HG02970 (cell line): ENCODE data around the gene PLEK.
"Not testable (repeated sequence)": the region's sequence is repeated elsewhere in the genome, so short reads cannot be mapped to it uniquely, and the experiment has no call there.

Experiments
- ATAC-seq: cut with Tn5 transposase; IDR thresholded peaks from one replicate; pipeline ENCODE4 v1.9.1; 2021; ENCODE audit warnings: mild to moderate bottlenecking, moderate library complexity, moderate number of reproducible peaks; ENCODE audit not compliant: unreplicated experiment, low FRiP score

PLEK gene

DNA sequence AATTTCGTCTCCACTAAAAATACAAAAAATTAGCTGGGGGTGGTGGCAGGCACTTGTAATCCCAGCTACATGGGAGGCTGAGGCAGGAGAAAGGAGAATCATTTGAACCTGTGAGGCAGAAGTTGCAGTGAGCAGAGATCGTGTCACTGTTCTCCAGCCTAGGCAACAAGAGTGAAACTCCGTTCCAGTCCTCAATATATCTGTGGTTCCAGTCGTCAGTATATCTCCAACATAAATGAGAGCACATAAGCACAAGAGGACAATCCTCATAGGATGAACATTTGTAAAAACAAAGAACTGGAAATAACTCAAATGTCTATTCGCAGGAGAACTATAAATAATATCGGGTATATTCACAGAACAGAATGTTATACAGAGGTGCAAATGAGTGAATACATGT is 13.1 kb upstream of the PLEK start:
- no peak for ATAC-seq

DNA sequence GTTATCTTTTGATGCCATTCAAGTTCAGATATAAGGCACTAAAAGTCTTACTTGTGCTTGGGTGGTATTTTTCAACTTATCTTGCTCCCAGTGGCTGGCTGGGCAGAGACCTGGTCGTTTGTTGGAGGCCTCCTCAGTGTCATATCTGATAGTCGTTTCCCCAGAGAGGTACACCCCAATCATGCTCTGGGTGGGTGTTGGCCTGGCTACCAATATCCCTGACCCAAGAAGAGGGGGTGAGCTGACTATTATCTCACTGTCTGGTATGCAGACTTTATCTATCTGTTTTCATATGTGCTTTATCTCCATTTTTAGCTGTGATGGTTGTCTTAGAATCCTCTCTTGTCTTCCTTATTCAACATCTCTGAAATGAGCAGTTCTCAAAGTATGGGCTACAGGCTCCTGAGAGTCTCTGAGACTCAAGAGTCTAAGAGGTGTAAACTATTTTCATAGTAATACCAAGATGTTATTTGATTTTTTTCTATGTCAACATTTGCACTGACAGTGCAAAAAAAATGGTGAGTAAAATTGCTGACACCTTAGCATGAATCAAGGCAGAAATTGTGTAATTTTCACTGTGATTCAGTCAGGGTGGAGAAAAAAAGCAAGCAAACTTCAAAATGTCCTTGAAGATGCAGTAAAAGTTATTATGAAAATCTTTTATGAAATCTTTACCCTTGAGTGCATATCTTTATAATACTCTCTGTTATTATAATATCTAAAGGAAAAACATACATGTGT is 12.3 kb upstream of the PLEK start:
- ATAC-seq: no peak

DNA sequence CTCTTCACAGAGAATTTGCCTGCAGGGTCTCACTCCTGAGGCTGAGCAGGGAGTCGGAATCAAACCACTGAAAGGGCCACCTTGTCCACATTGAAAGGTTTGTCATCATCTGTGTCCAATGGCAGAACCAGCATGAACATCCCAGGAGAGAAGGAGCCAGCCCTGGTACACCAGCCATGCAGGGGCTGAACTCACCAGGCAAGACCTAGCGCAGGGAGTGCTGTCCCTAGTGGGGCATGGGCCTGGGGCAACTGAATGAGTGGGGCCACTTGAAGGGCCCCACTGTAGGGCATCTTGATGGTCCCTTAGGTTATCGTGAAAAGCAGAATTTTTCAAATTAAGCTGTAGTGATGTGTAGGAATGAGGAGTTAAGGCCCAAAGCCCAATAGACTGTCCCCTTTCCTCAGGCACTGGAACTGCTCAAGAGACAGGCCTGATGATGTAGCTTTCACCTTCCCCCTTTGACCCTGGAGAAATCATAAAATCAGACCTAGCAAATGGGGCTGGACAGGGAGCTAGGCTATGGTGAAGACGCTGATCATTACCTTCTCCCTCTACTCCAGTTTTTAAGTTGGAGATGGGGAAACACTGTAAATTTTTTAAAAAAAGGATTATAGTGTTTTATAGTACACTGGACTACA is 8.4 kb upstream of the PLEK start:
- ATAC-seq: no peak

DNA sequence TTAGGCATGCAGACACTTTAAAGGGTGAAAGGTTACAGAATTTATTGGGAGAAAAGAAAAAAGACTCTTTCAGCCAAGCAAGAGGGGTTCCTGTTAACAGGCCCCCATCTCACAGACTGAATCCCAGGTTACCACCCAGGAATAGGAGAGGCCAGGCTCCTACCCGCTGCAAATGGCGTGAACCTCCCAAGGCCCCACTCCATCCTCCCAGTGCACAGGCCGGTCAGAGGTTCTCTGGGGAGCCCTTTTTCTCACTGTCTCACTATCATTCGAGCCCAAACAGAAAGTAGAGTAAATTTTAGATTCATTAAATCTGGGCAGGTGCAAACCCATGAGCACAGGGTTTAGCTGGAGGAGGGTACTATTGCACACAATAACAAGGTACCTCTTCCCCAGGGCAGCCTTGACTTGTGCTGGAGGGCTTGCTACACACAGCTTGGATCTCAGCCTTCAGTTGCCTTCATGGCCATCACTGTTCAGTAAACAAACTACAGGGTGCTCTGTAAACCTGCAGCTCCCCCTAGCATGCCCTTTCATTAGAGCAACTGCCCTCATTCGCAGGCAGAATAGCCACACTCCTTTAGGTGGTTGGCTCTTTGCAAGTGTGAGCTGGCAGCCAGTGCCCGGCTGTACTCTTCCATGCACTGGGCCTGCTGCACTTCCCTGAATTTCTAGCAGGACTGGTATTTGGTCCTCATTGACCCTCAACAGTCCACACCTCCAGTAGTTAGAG is 7.3 kb upstream of the PLEK start:
- ATAC-seq: peak; percentile 43

DNA sequence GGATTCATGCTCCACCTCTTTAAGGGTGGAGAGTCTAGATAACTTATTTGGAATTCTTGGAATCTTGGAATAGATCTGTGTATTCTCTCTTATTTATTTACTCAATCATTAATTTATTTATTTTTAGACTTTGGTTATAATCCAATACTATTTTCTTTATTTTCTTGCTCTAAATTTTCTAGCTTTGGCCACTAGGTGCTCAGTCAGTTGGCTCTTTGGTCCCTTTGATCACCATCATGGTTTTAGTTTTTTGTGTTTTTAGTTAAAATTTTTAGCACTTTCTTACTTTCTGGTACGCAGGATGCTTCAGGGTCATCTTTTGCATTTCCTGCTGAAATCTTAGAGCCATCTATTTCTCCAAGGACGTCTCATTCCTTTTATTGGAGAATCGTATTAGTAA is 5.2 kb upstream of the PLEK start:
- ATAC-seq: no peak

DNA sequence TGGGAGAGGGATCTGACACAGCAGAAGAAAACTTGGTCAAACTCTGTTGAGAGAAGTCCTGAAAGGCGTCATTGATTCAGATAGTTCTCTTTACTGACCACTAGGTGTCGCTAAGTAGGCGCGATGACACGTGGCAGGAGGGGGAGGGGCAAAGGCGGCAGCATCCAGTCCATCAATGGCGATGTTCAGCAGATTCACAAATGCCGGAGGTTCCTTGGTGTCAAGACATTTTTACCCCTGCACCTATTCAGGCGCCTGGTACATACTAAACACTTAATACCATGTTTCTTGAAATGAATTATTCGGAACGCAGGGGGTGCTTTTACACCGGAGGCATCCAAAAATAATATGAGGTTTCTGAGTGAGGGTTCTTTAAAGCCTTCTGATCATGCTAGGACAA is 3.0 kb upstream of the PLEK start:
- no peak for ATAC-seq

DNA sequence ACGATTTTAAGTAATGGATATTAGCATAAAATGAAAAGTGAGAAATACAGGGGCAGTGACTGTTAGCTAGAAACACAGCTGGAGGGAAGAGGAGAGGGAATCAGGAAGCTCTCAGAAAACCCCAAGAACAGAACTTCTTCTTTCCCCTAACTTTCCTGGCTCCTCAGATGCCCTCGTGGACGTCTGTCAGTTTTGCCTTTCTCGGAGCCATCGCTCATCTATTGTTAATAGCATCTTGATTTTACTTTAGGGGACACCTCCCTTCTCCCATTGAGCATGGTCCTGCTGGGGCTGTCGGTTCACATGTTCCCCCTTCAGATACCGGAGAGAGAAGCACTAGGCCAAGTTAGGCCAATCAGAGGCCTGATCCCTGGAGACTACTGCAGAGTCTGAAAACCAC is 2.3 kb upstream of the PLEK start:
- ATAC-seq: no peak

DNA sequence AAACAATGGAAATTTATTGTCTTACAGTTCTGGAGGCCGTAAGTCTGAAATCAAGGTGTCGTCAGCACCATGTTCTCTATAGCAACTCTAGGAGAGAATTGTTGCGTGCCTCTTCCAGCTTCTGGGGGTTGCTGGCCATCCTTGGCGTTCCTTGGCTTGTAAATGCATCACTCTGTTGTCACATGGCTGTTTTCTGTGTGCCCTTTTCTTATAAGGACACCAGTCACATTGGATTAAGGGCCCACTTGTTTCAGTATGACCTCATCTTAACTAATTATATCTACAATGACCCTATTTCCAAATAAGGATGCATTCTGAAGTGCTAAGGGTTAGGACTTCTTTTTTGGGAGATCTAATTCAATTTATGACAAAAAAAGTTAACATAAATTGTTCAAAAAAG is 1.4 kb upstream of the PLEK start:
- no peak for ATAC-seq

DNA sequence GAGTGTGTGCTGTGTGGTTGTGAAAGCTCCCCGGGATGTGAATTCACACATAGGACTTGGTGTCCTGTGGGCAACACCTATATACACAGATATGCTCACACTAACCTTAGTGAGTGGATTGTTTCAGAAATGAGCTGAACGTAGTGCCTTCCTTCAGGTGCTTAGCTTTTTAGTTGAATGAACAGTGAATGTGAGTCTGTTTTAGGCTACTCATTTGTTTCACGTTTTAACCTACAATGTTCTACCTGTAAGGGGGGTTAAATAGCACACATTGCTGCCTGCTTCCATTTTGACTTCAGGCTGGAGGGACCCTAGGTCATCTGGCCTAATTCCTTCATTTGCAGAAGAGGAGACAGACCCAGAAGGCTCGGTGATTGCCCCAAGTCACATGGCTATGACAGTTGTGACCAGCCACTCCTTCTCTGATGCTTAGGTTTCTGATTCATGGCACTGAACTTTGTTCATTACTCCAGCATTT is 1.0 kb downstream of the PLEK start:
- ATAC-seq: no peak

DNA sequence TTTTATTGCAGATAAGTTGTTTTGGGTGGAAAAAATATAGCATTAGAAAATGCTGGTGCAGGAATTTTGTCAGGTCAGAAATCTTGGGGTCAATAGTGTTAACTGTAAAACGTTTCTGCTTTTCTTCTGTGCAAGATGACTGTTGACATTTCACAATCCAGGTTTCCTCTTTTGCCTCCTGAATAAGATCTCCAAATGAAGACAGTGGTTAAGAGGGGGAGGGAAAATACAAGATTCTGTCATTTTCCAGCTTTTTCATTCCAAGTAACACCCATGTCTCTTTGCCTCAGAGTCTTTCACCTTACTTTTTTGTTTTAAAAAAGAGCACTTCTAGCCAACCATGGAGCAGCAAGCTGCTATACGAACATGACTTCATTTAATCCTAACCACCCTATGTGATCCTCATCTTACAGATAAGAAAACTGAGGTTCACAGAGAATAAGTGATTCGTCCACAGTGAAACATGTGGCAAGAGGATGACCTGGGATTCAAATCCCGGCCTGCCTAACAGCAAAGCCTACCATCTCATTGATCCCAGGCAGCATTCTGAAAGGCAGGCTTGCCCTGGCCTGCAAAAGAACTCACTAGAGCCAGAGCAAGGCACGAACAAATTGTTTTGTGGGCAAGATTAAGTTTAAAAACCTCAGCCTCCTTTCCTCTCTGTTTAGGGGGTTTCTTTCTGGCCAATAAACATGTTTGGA is 3.0 kb downstream of the PLEK start:
- ATAC-seq: no peak

DNA sequence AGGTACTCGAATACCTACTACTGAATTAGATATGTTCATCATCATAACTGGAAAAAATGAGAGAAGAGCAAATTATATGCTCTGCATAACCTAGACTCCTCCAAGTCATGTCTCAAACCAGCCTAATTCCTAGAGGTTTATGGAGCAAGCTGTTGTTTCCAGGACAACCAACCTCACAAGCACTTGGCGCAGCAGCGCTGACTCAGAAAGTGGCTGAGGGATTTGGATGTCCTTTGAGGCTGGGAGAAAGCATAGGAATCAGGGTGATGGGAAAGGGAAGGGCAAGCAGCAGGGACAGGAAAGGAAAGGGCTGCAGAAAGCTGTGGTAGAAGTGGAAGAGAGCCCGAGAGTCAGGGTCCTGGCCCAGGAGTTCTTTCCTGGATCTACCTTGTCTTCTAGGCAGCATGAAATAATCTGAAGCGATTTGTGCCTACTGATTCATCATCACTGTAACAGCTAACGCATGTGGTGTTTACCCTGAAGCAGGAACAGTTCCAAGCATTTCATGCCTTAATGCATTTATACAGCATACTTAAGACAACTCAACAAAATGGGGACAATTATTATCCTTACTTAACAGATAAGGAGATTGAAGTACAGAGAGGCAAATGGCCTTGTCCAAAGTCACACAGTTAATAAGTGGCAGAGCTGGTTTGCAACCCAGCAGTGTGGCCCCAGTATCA is 3.7 kb downstream of the PLEK start:
- no peak for ATAC-seq

DNA sequence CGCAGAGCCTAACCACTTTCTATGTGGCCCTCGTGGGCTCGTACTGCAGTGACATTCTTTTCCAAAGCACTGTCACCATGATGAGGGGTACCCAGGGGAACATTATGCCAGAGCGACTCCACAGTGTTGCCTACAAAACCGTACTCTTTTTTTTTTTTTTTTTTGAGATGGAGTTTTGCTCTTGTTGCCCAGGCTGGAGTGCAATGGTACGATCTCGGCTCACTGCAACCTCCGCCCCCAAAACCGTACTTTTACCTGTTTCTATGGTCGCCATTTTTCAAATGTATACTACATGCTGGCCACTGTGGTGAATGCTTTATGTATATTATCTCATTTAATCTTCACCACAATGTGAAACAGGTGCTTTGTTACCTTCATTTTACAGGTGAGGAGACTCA is 4.3 kb downstream of the PLEK start:
- no peak for ATAC-seq

DNA sequence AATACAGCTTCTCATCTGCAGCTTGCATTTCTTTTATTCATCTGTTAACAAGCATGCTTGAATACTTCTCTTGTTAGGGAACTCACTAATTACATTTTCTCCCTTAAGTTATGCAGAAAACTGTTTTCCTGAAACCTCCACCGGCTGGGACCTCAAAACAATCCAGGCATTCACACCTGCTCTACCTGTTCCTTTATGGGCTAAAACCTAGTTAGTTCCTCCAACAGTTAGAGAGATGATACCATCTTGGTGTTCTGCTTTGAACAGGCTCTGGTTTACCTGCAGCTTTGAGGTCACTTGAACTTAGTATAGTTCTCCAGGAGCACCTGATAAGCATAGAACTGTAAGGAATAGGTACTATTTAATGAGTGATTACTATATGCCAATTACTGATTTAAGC is 6.1 kb downstream of the PLEK start:
- no peak for ATAC-seq

DNA sequence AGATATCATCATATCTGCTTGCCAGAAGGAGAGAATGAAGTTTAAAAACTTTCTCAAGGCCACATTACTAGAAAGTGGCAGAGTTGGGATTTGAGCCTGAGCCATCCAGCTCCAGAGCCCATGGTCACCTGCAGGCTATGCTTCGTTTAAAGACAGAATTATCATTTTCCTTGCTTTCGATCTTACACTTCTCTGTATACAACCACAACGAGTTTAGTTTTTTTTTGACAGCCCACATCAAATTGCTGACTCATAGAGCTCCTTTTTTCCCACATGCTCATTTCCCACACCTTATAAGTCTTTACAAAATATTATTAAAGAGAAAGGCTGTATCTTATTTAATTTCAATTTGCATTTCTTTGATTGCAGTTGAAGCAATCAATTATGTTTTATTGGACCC is 6.5 kb downstream of the PLEK start:
- no peak for ATAC-seq

DNA sequence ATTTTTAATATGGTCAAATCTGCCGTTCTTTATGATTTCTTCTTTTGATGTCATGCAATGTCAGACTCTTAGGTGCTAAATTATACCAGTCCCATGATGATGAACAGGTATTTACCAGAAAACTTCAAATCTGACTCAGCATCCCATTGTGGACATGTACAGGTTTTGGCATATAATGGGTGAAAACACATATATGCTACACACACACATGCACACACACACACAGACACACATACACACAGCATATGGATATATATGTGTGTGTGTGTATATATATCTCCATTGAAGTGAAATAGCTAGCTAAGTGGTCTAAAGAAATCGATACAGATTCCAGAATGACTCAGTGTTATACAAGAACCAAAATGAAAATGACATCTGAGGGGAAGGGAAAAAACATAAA is 7.4 kb downstream of the PLEK start:
- ATAC-seq: no peak

DNA sequence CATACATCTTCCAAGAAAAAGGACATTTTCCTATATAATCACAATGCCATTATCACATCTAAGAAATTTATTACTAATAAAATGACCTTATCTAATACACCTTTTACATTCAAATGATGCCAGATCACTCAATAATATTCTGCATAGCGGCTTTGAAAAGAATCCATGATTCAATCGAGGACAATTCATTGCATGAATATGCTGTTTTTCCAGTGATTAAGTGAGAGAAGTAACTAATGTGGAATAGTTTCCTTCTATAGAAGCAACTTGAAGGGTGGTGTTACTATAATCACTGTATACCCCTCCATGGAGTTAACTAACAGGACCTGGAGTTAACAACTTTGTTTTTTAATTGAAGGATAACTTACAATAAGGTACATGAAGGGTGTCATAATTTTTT is 9.1 kb downstream of the PLEK start:
- ATAC-seq: no peak

DNA sequence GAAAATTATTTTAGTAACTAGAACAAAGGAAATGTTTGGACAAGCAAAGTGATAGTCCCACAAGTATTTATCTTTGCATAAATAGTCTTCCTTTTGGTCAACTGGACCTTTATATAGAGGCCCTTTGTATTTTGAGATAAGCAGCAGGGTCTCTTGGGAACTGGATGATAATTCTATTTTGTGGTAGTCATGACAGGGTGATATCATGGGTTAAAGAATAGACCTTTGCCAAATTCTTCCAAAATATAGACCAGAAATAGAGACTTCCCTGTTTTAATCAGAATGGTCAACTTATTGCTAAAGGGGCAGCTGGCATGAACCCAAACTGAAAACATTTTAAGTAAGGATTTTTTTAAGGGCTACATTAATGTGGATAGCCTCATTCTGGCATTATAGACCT is 10.5 kb downstream of the PLEK start:
- no peak for ATAC-seq

DNA sequence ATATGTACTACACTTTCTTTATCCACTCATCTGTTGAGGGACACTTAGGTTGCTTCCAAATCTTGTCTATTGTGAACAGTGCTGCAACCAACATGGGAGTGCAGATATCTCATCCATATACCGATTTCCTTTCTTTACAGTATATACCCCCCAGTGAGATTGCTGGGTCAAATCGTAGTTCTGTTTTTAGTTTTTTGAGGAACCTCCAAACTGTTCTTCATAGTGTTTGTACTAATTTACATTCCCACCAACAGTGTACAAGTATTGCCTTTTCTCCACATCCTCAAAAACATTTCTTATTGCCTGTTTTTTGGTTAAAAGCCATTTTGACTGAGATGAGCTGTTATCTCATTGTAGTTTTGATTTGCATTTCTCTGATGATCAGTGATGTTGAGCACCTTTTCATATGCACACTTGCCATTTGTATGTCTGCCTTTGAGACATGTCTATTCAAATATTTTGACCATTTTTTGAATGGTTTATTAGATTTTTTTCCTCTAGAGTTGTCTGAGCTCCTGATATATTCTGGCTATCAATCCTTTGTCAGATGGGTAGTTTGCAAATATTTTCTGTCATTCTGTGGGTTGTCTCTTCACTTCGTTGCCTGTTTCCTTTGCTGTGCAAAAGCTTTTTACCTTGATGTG is 12.2 kb downstream of the PLEK start:
- ATAC-seq: no peak

DNA sequence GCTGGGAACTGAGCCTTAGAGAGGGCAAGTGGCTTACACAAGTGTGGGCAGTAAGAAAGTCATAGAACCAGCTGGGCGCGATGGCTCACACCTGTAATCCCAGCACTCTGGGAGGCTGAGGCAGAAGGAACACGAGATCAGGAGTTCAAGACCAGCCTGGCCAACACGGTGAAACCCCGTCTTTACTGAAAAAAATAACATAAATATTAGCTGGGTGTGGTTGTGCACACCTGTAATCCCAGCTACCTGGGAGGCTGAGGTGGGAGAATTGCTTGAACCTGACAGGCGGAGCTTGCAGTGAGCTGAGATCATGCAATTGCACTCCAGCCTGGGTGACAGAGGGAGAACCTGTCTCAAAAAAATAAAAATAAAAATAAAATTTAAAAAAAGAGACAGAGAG is 13.7 kb downstream of the PLEK start:
- not testable (repeated sequence) for ATAC-seq

DNA sequence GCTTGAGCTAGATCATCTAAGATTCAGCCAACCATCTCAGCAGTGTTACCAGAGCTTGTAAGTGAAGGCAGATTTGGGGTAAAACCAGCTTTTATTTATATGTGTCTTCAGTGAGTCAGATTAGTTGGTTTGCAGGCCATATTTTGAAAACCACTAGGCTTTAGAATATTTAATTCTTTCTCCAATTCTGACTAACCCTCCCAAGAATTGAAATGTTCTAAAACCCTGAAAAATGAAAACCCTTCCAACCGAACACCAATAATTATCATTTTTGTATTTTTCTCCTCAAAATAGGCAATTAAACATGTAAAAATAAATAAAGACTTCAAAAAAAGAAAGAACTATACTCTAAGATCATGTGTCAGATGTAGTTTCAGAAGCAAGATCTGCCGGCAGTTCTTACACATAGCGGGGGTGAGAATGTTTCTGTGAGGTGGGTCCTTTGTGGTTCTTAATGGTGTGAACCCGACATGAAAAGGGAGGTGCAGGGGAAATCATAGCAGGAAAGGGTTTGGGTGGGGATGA is 14.2 kb downstream of the PLEK start:
- ATAC-seq: no peak
